Type B pancreatic cell (in vitro differentiated cells): Measurements from ENCODE around the gene MPZ. TPM values are rescaled to one million over a fixed set of nuclear protein-coding genes. Genes with fewer than 3 reads are reported as not detected.

ENCODE experiments used
- DNase-seq: peaks from one replicate; pipeline ENCODE4 v3.0.0; 2021; ENCODE audit warnings: mixed read lengths; ENCODE audit not compliant: unreplicated experiment; ENCODE audit errors: extremely low spot score
- H3K27ac Mint-ChIP-seq: 2 replicates; pipeline ENCODE4 v1.8.0; 2021; ENCODE audit warnings: mild to moderate bottlenecking, mixed read lengths
- H3K27me3 Mint-ChIP-seq: 2 replicates; pipeline ENCODE4 v1.8.0; 2021; ENCODE audit warnings: mixed read lengths
- H3K36me3 Mint-ChIP-seq: 2 replicates; pipeline ENCODE4 v1.8.0; 2021; ENCODE audit warnings: mixed read lengths
- H3K4me1 Mint-ChIP-seq: one replicate; pipeline ENCODE4 v1.8.0; 2021; ENCODE audit warnings: mixed read lengths; ENCODE audit not compliant: unreplicated experiment
- H3K4me3 Mint-ChIP-seq: 2 replicates; pipeline ENCODE4 v1.8.0; 2021; ENCODE audit warnings: mild to moderate bottlenecking, mixed read lengths
- H3K9me3 Mint-ChIP-seq: 2 replicates; pipeline ENCODE4 v1.8.0; 2021; ENCODE audit warnings: mixed read lengths
- total RNA-seq: library from RNA; stranded (reverse); gene quantifications from 2 replicates; pipeline ENCODE4 v1.2.1, GENCODE V29; 2021; ENCODE audit warnings: low replicate concordance
- TF ChIP-seq, protein P1 (sequence below): fragments of 200-600 bp; sonication (generic); conservative IDR thresholded peaks from 2 replicates; pipeline ENCODE4 v1.5.0; 2021; ENCODE audit warnings: antibody characterized with exemption, mild to moderate bottlenecking

The MPZ gene
- total RNA-seq, 1 donor from 2014 or later: 3.6 TPM

DNA sequence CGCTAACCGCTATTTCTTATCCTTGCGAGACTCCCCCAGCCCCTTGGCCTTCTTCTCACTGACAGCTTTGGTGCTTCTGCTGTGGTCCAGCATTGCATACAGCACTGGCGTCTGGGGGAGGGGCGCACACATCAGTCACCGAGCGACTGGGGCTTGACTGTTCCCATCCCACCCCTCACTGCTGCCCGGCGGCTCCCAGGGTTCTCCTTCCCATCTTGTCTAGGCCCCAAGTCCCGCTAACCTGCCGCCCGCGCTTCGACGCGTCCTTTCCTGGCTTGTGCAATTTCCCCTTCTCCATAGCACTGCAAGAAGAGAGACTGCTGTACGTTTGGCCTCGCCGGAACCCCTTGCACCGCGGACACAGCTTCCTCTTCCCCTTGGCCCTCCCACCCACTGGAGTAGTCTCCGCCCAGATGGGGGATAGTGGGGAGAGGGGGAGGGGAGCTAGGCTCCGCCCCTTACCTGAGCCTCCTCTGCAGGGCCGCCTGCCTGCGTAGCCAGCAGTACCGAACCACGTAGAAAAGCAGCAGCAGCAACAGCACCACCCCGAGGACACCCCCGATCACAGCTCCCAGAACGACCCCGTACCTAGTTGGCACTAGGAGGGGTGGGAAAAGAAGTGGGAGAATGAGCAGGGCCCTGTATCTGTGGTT is 3.8 kb downstream of the MPZ start:
- H3K9me3 Mint-ChIP-seq: no peaks in the 10 kb centered on the region
- TF ChIP-seq, protein P1, sequence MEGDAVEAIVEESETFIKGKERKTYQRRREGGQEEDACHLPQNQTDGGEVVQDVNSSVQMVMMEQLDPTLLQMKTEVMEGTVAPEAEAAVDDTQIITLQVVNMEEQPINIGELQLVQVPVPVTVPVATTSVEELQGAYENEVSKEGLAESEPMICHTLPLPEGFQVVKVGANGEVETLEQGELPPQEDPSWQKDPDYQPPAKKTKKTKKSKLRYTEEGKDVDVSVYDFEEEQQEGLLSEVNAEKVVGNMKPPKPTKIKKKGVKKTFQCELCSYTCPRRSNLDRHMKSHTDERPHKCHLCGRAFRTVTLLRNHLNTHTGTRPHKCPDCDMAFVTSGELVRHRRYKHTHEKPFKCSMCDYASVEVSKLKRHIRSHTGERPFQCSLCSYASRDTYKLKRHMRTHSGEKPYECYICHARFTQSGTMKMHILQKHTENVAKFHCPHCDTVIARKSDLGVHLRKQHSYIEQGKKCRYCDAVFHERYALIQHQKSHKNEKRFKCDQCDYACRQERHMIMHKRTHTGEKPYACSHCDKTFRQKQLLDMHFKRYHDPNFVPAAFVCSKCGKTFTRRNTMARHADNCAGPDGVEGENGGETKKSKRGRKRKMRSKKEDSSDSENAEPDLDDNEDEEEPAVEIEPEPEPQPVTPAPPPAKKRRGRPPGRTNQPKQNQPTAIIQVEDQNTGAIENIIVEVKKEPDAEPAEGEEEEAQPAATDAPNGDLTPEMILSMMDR: peak; percentile 46
- H3K4me3 Mint-ChIP-seq: peak overlapping the region; percentile 98
- H3K36me3 Mint-ChIP-seq: no peaks in the 10 kb centered on the region
- DNase-seq: peak; percentile 80
- peaks cover 15% of the 10 kb centered on the region for H3K4me1 Mint-ChIP-seq
- H3K27me3 Mint-ChIP-seq: peaks cover 11% of the 10 kb centered on the region
- peak overlapping the region; percentile 77 for H3K27ac Mint-ChIP-seq

- no peak overlapping the region for H3K27ac Mint-ChIP-seq
- no peak for DNase-seq
- peak overlapping the region; percentile 98 for H3K4me3 Mint-ChIP-seq
- H3K4me1 Mint-ChIP-seq: peaks cover 15% of the 10 kb centered on the region
- H3K27me3 Mint-ChIP-seq: peaks cover 6% of the 10 kb centered on the region
- no peaks in the 10 kb centered on the region for H3K36me3 Mint-ChIP-seq
- TF ChIP-seq, protein P1: no peak
- H3K9me3 Mint-ChIP-seq: no peaks in the 10 kb centered on the region
These were observed 4.6 kb downstream of the MPZ start for GRCh38 chr1:161304927-161305866.

GRCh38 chr1:161300478-161300877 is 9.3 kb downstream of the MPZ start:
- DNase-seq: no peak
- Mint-ChIP-seq H3K4me1 (peaks cover 12% of the 10 kb centered on the region), H3K4me3 (no peak overlapping the region), H3K36me3 (no peaks in the 10 kb centered on the region), H3K9me3 (no peaks in the 10 kb centered on the region), H3K27ac (no peak overlapping the region), H3K27me3 (no peaks in the 10 kb centered on the region)
- TF ChIP-seq, protein P1: no peak

DNA sequence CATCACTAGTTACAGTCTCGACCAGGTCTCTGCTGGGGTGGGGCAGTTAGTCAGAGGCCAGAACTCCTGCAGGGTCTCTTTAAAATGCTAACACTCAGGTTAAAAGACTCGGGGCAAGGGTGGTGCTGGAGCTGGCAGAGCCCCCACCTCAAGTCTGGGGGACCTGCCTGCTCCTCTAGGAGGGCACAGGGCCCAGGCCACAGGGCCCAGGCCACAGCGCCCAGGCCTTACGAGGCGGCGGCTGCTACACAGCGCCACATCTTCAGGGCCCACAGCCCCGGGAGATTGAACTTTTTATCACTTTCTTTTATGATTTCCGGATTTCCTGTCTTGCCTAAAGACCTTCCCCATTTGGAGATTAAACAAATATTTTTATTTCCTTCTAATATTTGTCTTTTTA is 10.4 kb downstream of the MPZ start:
- no peaks in the 10 kb centered on the region for H3K9me3 Mint-ChIP-seq
- DNase-seq: no peak
- H3K27ac Mint-ChIP-seq: no peak overlapping the region
- H3K27me3 Mint-ChIP-seq: no peaks in the 10 kb centered on the region
- TF ChIP-seq, protein P1: no peak
- H3K4me3 Mint-ChIP-seq: no peak overlapping the region
- H3K36me3 Mint-ChIP-seq: no peaks in the 10 kb centered on the region
- H3K4me1 Mint-ChIP-seq: peaks cover 2% of the 10 kb centered on the region

DNA sequence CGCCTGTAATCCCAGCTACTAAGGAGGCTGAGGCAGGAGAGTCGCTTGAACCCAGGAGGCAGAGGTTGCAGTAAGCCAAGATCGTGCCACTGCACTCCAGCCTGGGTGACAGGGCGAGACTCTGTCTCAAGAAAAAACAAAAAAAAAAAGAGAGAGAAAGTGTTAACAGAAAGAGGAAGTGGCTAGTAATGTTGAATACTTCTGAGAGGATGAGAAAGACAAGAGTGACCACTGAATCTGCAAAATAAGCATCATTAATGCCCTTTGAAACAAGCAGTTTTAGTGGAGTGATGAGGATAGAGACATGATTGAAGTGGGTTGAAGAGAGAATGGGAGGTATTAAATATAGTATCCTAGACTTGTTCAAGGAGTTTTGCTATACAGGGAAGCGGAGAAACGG is 11.7 kb downstream of the MPZ start:
- H3K4me3 Mint-ChIP-seq: no peak overlapping the region

More for the DNA sequence above, 11.7 kb downstream of the MPZ start:
- Mint-ChIP-seq H3K9me3 (no peaks in the 10 kb centered on the region), H3K36me3 (no peaks in the 10 kb centered on the region), H3K27me3 (no peaks in the 10 kb centered on the region), H3K27ac (no peak overlapping the region), H3K4me1 (no peaks in the 10 kb centered on the region)
- TF ChIP-seq, protein P1: no peak
- no peak for DNase-seq
